ENCODE measurements around the gene NEK2.
A peak's percentile ranks its signal among the peaks of the same experiment; 100 is the strongest.
"Not testable (repeated sequence)": the region's sequence is repeated elsewhere in the genome, so short reads cannot be mapped to it uniquely, and the experiment has no call there.

NEK2 gene

GRCh38 chr1:211693911-211694310, 18.5 kb upstream of the NEK2 start:
- not testable (repeated sequence) for DNase-seq

GRCh38 chr1:211688421-211688820, 13.0 kb upstream of the NEK2 start:
- DNase-seq = no peak

- DNase-seq = no peak
Measured at GRCh38 chr1:211687462-211688215, 12.2 kb upstream of the NEK2 start.

- peak in 1 of 4 experiments; percentile 13 for DNase-seq
Measured at GRCh38 chr1:211685823-211686222, 10.4 kb upstream of the NEK2 start.

- no peak for DNase-seq
Measured at GRCh38 chr1:211684791-211685190, 9.4 kb upstream of the NEK2 start.

- no peak for DNase-seq
Measured at GRCh38 chr1:211684331-211684730, 8.9 kb upstream of the NEK2 start.

- no peak for DNase-seq
Measured at GRCh38 chr1:211683396-211684297, 8.2 kb upstream of the NEK2 start.

- not testable (repeated sequence) for DNase-seq
Measured at GRCh38 chr1:211682186-211682585, 6.8 kb upstream of the NEK2 start.

GRCh38 chr1:211680752-211681327, 5.4 kb upstream of the NEK2 start:
- peak; percentile 80 to 92 (median 89) for DNase-seq

- DNase-seq = no peak
Measured at GRCh38 chr1:211677659-211678058, 2.2 kb upstream of the NEK2 start.

GRCh38 chr1:211676761-211677160, 1.3 kb upstream of the NEK2 start:
- no peak for DNase-seq

GRCh38 chr1:211676106-211676583, 724 bp upstream of the NEK2 start:
- no peak for DNase-seq

GRCh38 chr1:211667065-211667617, 8.3 kb downstream of the NEK2 start:
- DNase-seq = no peak

- no peak for DNase-seq
Measured at GRCh38 chr1:211660718-211661222, 14.7 kb downstream of the NEK2 start.

GRCh38 chr1:211656728-211657127, 18.7 kb downstream of the NEK2 start:
- no peak for DNase-seq

GRCh38 chr1:211654838-211655787, 20.3 kb downstream of the NEK2 start:
- DNase-seq = peak; percentile 86 to 94 (median 90)

GRCh38 chr1:211653959-211654496, 21.4 kb downstream of the NEK2 start:
- DNase-seq = peak in 2 of 4 experiments; percentile 45 to 47

- DNase-seq = peak in 2 of 4 experiments; percentile 10 to 40
Measured at GRCh38 chr1:211653293-211653692, 22.1 kb downstream of the NEK2 start.

- DNase-seq = no peak
Measured at GRCh38 chr1:211652371-211652770, 23.1 kb downstream of the NEK2 start.

GRCh38 chr1:211650904-211651303, 24.5 kb downstream of the NEK2 start:
- no peak for DNase-seq

All from suppressor macrophage (primary cell).